ENCODE results near the gene ZNF669. TPM values are rescaled to one million over a fixed set of nuclear protein-coding genes. Genes with fewer than 3 reads are reported as not detected.

Gene ZNF669
- total RNA-seq, 1 donor from 2014 or later = 10.3 TPM

DNA sequence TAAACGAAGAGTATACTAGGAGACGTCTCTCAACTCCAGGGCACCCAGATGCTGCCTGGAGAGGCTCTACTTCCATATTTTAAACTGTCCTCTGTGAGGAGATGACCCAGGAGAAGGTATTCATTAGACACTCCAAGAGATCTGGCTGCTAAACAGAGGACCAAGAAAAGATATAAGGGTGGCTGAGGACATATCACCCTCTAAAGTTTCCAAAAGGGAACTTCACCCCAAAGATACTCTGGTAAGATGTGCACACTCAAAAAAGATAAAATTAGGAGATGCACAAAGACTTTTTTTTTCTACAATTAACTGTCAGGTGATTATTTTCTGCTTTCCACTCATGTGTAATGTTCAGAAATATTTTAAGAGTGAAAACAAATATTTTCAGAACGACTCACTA is 26.9 kb downstream of the ZNF669 start:
- DNase-seq (ENCODE audit: extremely low read depth, low read depth, low spot score) = no peak

DNA sequence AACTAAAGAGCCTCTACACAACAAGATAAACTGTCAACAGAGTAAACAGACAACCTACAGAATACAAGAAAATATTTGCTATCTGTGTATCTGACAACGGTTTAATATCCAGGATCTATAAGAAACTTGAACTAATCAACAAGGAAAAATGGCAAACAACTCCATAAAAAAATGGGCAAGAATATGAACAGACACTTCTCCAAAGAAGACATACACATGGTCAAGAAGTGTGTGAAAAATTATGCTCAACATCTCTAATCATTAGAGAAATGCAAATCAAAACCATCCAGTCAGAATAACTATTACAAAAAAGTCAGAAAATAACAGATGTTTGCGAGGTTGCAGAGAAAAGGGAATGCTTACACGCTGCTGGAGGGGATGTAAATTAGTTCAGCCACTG is 33.5 kb downstream of the ZNF669 start:
- DNase-seq (ENCODE audit: extremely low read depth, low read depth, low spot score) = no peak

DNA sequence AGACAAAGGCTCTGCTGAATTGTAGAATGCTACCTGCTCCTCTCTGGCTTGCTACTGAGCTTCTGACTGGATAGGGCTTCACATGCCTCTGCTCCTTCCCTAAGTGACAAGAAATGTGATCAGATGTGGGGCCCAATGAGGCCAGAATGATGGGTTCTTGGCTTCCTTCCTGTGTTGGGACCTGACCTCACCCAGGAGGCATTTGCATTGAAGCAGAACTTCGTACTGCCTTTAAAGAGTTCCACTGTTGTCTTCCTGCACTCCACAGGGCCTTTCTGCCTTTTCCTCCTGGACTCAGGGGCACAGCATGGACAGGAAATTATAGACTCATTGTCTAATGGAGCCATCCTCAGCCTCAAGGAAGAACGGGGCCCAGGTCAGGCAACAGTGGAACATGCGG is 39.9 kb downstream of the ZNF669 start:
- DNase-seq (ENCODE audit: extremely low read depth, low read depth, low spot score) = no peak

DNA sequence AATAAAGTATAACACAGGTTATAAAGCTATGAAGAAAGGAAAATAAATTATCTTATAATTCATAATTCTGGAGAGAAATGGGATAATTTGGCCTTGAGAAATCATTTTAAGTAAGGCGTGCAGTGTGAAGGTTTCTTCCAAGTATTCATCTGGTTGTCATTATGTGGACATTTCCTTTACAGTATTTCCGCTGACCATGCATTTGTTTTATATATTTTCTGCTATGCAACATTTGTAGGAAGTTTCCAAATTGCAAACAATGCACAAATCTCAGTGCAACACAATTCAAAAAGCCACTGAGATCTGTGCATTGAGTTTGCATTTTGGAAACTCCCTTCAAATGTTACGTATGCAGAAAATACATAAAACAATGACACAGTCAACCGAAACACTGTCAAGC is 43.4 kb downstream of the ZNF669 start:
- no peak for DNase-seq (ENCODE audit: extremely low read depth, low read depth, low spot score)

DNA sequence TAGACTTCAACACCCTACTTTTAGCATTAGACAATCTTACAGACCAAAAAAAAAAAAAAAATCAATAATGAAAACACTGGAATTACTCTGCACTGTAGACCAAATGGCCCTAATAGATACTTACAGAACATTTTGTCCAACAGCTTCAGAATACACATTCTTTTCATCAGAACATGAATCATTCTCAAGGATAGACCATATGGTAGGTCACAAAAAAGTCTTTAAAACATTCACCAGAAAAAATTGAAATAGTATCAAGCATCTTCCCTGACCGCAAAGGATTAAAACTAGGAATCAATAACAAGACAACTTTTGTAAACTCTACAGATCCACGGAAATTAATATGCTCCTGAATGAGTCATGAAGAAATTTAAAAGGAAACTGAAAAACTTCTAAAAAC is 48.1 kb downstream of the ZNF669 start:
- no peak for DNase-seq (ENCODE audit: extremely low read depth, low read depth, low spot score)

DNA sequence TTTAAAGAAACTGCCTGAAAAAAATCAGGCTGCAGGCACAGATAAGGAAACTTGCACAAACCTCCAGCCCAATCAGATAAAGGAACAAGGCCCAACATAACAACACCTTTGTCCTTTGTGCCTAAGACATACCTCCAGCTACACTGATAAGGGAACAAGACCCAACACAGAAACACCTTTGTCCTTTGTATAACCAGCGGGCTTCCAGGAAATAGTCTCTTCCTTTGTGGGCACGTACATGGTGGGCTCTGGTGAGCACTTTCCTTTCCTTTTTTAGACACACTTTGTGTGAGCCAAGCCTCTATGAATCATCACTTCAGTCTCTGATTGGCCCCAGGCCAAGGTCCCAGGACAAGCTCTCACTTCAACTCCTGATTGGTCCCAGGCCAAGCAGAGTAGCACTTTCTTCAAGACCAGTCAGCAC is 49.2 kb downstream of the ZNF669 start:
- DNase-seq (ENCODE audit: extremely low read depth, low read depth, low spot score) = peak; percentile 77

Other genes with a start within 250 kb of the ZNF669 start
- gene AHCTF1, start 172.4 kb downstream of the ZNF669 start, total RNA-seq = 18.8 and 26.4 TPM in 2 replicates
- 0.87 and 2.3 TPM in 2 replicates for gene ZNF695, start 96.3 kb downstream of the ZNF669 start, total RNA-seq
- gene ZNF670, start 25.5 kb downstream of the ZNF669 start, total RNA-seq = 4.0 and 4.2 TPM in 2 replicates
- 19.1 and 22.3 TPM in 2 replicates for gene ZNF124, start 67.7 kb upstream of the ZNF669 start, total RNA-seq
- not detected in 2 replicates for gene VN1R5, start 151.7 kb upstream of the ZNF669 start, total RNA-seq
- gene ZNF496, start 227.5 kb upstream of the ZNF669 start, total RNA-seq = 48.5 and 55.9 TPM in 2 replicates

Data from glomerular endothelial cell (primary cell).